ENCODE measurements around the gene HDAC8.

The HDAC8 gene

GRCh38 chrX:72394518-72395170, 178.0 kb downstream of the HDAC8 start:
- no peak for TF ChIP-seq CTCF (IDR thresholded peaks at IDR 0.05; ENCODE audit: low read depth, low read length)
- peak; percentile 38 to 76 for DNase-seq (ENCODE audit: low read depth in 2 of 2)
- no peak overlapping the region for H3K4me3 ChIP-seq (replicated peaks in 1 of 2; ENCODE audit: low read depth in 2 of 2, low read length in 2 of 2)

GRCh38 chrX:72393836-72394517, 178.7 kb downstream of the HDAC8 start:
- no peak overlapping the region for H3K4me3 ChIP-seq (replicated peaks in 1 of 2; ENCODE audit: low read depth in 2 of 2, low read length in 2 of 2)
- no peak for TF ChIP-seq CTCF (IDR thresholded peaks at IDR 0.05; ENCODE audit: low read depth, low read length)
- no peak for DNase-seq (ENCODE audit: low read depth in 2 of 2)

GRCh38 chrX:72392816-72393800, 179.5 kb downstream of the HDAC8 start:
- TF ChIP-seq CTCF (IDR thresholded peaks at IDR 0.05; ENCODE audit: low read depth, low read length) = no peak
- no peak for DNase-seq (ENCODE audit: low read depth in 2 of 2)
- H3K4me3 ChIP-seq (replicated peaks in 1 of 2; ENCODE audit: low read depth in 2 of 2, low read length in 2 of 2) = no peak overlapping the region

GRCh38 chrX:72392042-72392441, 180.6 kb downstream of the HDAC8 start:
- TF ChIP-seq CTCF (IDR thresholded peaks at IDR 0.05; ENCODE audit: low read depth, low read length) = no peak
- DNase-seq (ENCODE audit: low read depth in 2 of 2) = no peak
- H3K4me3 ChIP-seq (replicated peaks in 1 of 2; ENCODE audit: low read depth in 2 of 2, low read length in 2 of 2) = no peak overlapping the region

GRCh38 chrX:72387247-72387646, 185.4 kb downstream of the HDAC8 start:
- H3K4me3 ChIP-seq (replicated peaks in 1 of 2; ENCODE audit: low read depth in 2 of 2, low read length in 2 of 2) = no peak overlapping the region
- DNase-seq (ENCODE audit: low read depth in 2 of 2) = no peak
- no peak for TF ChIP-seq CTCF (IDR thresholded peaks at IDR 0.05; ENCODE audit: low read depth, low read length)

- no peak overlapping the region for H3K4me3 ChIP-seq (replicated peaks in 1 of 2; ENCODE audit: low read depth in 2 of 2, low read length in 2 of 2)
- peak in 1 of 2 donors; percentile 24 for DNase-seq (ENCODE audit: low read depth in 2 of 2)
- no peak for TF ChIP-seq CTCF (IDR thresholded peaks at IDR 0.05; ENCODE audit: low read depth, low read length)
These were observed 190.4 kb downstream of the HDAC8 start for GRCh38 chrX:72382202-72382595.

Data from cardiac fibroblast (primary cell).